ENCODE data around the gene RERE. TPM values are rescaled to one million over a fixed set of nuclear protein-coding genes. Genes with fewer than 3 reads are reported as not detected.

Gene RERE
- total RNA-seq, 1 donor from 2014 or later, result 252 TPM

GRCh38 chr1:8684590-8684989, 132.8 kb downstream of the RERE start:
- Mint-ChIP-seq H3K27ac (ENCODE audit: unreplicated experiment) (peak overlapping the region; percentile 55), H3K9me3 (ENCODE audit: unreplicated experiment) (peaks cover 4% of the 10 kb centered on the region), H3K36me3 (ENCODE audit: unreplicated experiment) (no peaks in the 10 kb centered on the region), H3K27me3 (ENCODE audit: unreplicated experiment) (peaks cover 2% of the 10 kb centered on the region), H3K4me3 (ENCODE audit: unreplicated experiment) (peak overlapping the region; percentile 43), H3K4me1 (ENCODE audit: low read depth, unreplicated experiment) (peaks cover 43% of the 10 kb centered on the region)
- DNase-seq, result no peak
- no peak for TF ChIP-seq CTCF (IDR thresholded peaks at IDR 0.05; ENCODE audit: partially characterized antibody, unreplicated experiment)

DNA sequence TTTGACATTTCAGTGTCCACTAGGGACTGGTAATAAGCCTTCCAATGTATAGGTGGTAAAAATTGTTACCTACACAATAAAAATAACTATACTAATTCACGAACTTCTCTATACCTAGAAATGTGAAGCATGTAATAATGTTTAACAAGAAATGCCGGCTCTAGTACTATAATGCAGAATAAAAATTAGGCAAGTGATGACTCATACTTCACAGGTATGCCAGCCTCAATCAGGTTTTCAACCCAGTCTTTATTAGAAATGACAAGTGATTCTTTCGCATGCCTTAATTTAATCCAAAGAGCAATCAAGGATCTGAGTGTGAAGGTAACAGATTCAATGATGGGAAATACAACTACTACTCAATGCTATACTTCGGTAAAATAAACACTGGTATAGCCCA, 134.9 kb downstream of the RERE start:
- peaks cover 40% of the 10 kb centered on the region for H3K4me1 Mint-ChIP-seq (ENCODE audit: low read depth, unreplicated experiment)
- H3K36me3 Mint-ChIP-seq (ENCODE audit: unreplicated experiment), result no peaks in the 10 kb centered on the region
- H3K27me3 Mint-ChIP-seq (ENCODE audit: unreplicated experiment), result peaks cover 2% of the 10 kb centered on the region
- no peak overlapping the region for H3K27ac Mint-ChIP-seq (ENCODE audit: unreplicated experiment)
- no peak for TF ChIP-seq CTCF (IDR thresholded peaks at IDR 0.05; ENCODE audit: partially characterized antibody, unreplicated experiment)
- H3K9me3 Mint-ChIP-seq (ENCODE audit: unreplicated experiment), result peaks cover 1% of the 10 kb centered on the region
- DNase-seq, result no peak
- no peak overlapping the region for H3K4me3 Mint-ChIP-seq (ENCODE audit: unreplicated experiment)

GRCh38 chr1:8681911-8682310, 135.5 kb downstream of the RERE start:
- H3K9me3 Mint-ChIP-seq (ENCODE audit: unreplicated experiment), result no peaks in the 10 kb centered on the region
- H3K27me3 Mint-ChIP-seq (ENCODE audit: unreplicated experiment), result peaks cover 2% of the 10 kb centered on the region
- TF ChIP-seq CTCF (IDR thresholded peaks at IDR 0.05; ENCODE audit: partially characterized antibody, unreplicated experiment), result no peak
- DNase-seq, result no peak
- H3K36me3 Mint-ChIP-seq (ENCODE audit: unreplicated experiment), result no peaks in the 10 kb centered on the region
- H3K4me1 Mint-ChIP-seq (ENCODE audit: low read depth, unreplicated experiment), result peaks cover 38% of the 10 kb centered on the region
- peak overlapping the region; percentile 41 for H3K27ac Mint-ChIP-seq (ENCODE audit: unreplicated experiment)
- H3K4me3 Mint-ChIP-seq (ENCODE audit: unreplicated experiment), result no peak overlapping the region

- no peak for DNase-seq
- no peak overlapping the region for H3K27ac Mint-ChIP-seq (ENCODE audit: unreplicated experiment)
- no peaks in the 10 kb centered on the region for H3K36me3 Mint-ChIP-seq (ENCODE audit: unreplicated experiment)
- peaks cover 2% of the 10 kb centered on the region for H3K27me3 Mint-ChIP-seq (ENCODE audit: unreplicated experiment)
- peaks cover 41% of the 10 kb centered on the region for H3K4me1 Mint-ChIP-seq (ENCODE audit: low read depth, unreplicated experiment)
- TF ChIP-seq CTCF (IDR thresholded peaks at IDR 0.05; ENCODE audit: partially characterized antibody, unreplicated experiment), result no peak
- peaks cover 2% of the 10 kb centered on the region for H3K9me3 Mint-ChIP-seq (ENCODE audit: unreplicated experiment)
- H3K4me3 Mint-ChIP-seq (ENCODE audit: unreplicated experiment), result no peak overlapping the region
Observed at GRCh38 chr1:8680664-8681650, 136.5 kb downstream of the RERE start.

Measured in glutamatergic neuron (in vitro differentiated cells).